ENCODE results near the gene DNAAF2. TPM values are rescaled to one million over a fixed set of nuclear protein-coding genes. Genes with fewer than 3 reads are reported as not detected.
A peak's percentile ranks its signal among the peaks of the same experiment; 100 is the strongest.

Gene DNAAF2
- total and polyA plus RNA-seq, 2 of the 13 experiments (the other 11 are each of a cell fraction or from before 2014, with no cell fraction given), result 6.1 to 13.6 TPM

DNA sequence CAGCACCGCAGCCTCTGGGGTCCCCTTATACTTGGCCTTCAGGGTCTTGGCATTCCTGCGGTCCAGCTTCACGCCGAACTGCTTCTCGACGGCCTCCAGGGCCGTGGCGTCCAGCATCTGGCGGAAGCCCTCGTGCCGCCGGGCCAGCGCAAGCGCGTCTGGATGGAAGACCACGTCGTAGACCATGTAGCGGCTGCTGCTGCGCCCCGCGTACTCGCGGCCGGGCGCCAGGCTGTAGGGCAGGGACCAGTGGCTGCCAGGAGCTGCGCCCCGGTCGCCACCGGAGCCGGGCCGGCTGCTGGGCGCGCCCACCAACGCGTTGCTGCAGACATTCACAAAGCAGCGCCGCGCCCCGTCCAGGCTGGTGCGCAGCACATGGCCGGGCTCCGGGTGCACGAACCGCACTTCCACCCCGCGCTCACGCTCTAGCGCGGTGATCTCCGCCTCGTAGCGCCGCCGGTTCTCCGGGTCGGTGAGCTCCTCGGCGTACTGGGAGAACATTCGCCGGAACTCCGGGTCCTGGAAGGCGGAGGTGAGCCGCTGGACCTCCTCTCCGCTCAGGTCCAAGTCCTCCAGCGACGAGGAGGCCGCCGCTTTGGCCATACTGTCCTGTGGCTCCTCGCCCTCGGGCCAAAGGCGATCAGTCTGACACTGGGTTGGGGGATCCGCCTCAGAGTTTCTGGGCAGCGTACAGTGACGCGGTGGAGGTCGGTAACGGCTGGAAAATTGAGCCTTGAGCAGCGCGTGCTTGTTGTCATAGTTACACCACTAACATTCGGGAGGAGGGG lies at the start of gene DNAAF2 (continued):
- TF ChIP-seq ASH2L (IDR thresholded peaks at IDR 0.05; ENCODE audit: insufficient read length, low read depth, low read length), result peak; percentile 2
- TF ChIP-seq, protein P1, sequence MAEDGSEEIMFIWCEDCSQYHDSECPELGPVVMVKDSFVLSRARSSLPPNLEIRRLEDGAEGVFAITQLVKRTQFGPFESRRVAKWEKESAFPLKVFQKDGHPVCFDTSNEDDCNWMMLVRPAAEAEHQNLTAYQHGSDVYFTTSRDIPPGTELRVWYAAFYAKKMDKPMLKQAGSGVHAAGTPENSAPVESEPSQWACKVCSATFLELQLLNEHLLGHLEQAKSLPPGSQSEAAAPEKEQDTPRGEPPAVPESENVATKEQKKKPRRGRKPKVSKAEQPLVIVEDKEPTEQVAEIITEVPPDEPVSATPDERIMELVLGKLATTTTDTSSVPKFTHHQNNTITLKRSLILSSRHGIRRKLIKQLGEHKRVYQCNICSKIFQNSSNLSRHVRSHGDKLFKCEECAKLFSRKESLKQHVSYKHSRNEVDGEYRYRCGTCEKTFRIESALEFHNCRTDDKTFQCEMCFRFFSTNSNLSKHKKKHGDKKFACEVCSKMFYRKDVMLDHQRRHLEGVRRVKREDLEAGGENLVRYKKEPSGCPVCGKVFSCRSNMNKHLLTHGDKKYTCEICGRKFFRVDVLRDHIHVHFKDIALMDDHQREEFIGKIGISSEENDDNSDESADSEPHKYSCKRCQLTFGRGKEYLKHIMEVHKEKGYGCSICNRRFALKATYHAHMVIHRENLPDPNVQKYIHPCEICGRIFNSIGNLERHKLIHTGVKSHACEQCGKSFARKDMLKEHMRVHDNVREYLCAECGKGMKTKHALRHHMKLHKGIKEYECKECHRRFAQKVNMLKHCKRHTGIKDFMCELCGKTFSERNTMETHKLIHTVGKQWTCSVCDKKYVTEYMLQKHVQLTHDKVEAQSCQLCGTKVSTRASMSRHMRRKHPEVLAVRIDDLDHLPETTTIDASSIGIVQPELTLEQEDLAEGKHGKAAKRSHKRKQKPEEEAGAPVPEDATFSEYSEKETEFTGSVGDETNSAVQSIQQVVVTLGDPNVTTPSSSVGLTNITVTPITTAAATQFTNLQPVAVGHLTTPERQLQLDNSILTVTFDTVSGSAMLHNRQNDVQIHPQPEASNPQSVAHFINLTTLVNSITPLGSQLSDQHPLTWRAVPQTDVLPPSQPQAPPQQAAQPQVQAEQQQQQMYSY (CRISPR knock-in tag; IDR thresholded peaks at IDR 0.05), result no peak; the same call in 1 of the 2 replicates
- peak in 1 of 2 experiments; percentile 28; a peak in 1 of 4 replicates for TF ChIP-seq EP300 (IDR thresholded peaks at IDR 0.05; ENCODE audit: low read depth in 2 of 2, low read length in 2 of 2)
- no peak for TF ChIP-seq EP300 (CRISPR knock-in tag; IDR thresholded peaks at IDR 0.05; ENCODE audit: borderline replicate concordance)
- TF ChIP-seq, protein P2, sequence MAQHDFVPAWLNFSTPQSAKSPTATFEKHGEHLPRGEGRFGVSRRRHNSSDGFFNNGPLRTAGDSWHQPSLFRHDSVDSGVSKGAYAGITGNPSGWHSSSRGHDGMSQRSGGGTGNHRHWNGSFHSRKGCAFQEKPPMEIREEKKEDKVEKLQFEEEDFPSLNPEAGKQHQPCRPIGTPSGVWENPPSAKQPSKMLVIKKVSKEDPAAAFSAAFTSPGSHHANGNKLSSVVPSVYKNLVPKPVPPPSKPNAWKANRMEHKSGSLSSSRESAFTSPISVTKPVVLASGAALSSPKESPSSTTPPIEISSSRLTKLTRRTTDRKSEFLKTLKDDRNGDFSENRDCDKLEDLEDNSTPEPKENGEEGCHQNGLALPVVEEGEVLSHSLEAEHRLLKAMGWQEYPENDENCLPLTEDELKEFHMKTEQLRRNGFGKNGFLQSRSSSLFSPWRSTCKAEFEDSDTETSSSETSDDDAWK (CRISPR knock-in tag; IDR thresholded peaks at IDR 0.05), result no peak
- no peak for TF ChIP-seq AGO1 (IDR thresholded peaks at IDR 0.05; ENCODE audit: low read depth, low read length, poor library complexity, severe bottlenecking)
- TF ChIP-seq, protein P3, sequence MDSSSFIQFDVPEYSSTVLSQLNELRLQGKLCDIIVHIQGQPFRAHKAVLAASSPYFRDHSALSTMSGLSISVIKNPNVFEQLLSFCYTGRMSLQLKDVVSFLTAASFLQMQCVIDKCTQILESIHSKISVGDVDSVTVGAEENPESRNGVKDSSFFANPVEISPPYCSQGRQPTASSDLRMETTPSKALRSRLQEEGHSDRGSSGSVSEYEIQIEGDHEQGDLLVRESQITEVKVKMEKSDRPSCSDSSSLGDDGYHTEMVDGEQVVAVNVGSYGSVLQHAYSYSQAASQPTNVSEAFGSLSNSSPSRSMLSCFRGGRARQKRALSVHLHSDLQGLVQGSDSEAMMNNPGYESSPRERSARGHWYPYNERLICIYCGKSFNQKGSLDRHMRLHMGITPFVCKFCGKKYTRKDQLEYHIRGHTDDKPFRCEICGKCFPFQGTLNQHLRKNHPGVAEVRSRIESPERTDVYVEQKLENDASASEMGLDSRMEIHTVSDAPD (CRISPR knock-in tag; IDR thresholded peaks at IDR 0.05), result no peak
- TF ChIP-seq XBP1 (CRISPR knock-in tag; IDR thresholded peaks at IDR 0.05), result no peak
- no peak for TF ChIP-seq ZNF720 (CRISPR knock-in tag; IDR thresholded peaks at IDR 0.05)
- no peak for TF ChIP-seq TCF7 (IDR thresholded peaks at IDR 0.05; ENCODE audit: low read depth)
- no peak for TF ChIP-seq ZNF543 (CRISPR knock-in tag; IDR thresholded peaks at IDR 0.05)
- peak; percentile 35; the same call in 1 of the 2 replicates for TF ChIP-seq NRL (CRISPR knock-in tag; IDR thresholded peaks at IDR 0.05; ENCODE audit: borderline replicate concordance)
- TF ChIP-seq, protein P4, sequence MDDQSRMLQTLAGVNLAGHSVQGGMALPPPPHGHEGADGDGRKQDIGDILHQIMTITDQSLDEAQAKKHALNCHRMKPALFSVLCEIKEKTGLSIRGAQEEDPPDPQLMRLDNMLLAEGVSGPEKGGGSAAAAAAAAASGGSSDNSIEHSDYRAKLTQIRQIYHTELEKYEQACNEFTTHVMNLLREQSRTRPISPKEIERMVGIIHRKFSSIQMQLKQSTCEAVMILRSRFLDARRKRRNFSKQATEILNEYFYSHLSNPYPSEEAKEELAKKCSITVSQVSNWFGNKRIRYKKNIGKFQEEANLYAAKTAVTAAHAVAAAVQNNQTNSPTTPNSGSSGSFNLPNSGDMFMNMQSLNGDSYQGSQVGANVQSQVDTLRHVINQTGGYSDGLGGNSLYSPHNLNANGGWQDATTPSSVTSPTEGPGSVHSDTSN (CRISPR knock-in tag; IDR thresholded peaks at IDR 0.05; ENCODE audit: borderline replicate concordance), result 0 out of 2 replicates have a peak, but pooled peaks have one; percentile 22
- TF ChIP-seq, protein P5, sequence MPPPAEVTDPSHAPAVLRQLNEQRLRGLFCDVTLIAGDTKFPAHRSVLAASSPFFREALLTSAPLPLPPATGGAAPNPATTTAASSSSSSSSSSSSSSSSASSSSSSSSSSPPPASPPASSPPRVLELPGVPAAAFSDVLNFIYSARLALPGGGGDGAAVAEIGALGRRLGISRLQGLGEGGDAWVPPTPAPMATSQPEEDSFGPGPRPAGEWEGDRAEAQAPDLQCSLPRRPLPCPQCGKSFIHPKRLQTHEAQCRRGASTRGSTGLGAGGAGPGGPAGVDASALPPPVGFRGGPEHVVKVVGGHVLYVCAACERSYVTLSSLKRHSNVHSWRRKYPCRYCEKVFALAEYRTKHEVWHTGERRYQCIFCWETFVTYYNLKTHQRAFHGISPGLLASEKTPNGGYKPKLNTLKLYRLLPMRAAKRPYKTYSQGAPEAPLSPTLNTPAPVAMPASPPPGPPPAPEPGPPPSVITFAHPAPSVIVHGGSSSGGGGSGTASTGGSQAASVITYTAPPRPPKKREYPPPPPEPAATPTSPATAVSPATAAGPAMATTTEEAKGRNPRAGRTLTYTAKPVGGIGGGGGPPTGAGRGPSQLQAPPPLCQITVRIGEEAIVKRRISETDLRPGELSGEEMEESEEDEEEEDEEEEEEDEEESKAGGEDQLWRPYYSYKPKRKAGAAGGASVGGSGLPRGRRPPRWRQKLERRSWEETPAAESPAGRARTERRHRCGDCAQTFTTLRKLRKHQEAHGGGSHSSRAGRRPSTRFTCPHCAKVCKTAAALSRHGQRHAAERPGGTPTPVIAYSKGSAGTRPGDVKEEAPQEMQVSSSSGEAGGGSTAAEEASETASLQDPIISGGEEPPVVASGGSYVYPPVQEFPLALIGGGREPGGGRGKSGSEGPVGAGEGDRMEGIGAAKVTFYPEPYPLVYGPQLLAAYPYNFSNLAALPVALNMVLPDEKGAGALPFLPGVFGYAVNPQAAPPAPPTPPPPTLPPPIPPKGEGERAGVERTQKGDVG (CRISPR knock-in tag; IDR thresholded peaks at IDR 0.05; ENCODE audit: borderline replicate concordance), result no peak
- no peak for TF ChIP-seq ZNF251 (CRISPR knock-in tag; IDR thresholded peaks at IDR 0.05)
- TF ChIP-seq SKI (IDR thresholded peaks at IDR 0.05; ENCODE audit: partially characterized antibody), result no peak
- TF ChIP-seq PAX8 (CRISPR knock-in tag; IDR thresholded peaks at IDR 0.05; ENCODE audit: borderline replicate concordance), result no peak; the same call in 1 of the 2 replicates
